Choroid plexus epithelial cell (primary cell): ENCODE data around the gene BLOC1S5.

Source experiments
- DNase-seq: peaks from one replicate; pipeline ENCODE4 v3.0.0-alpha.2; 2010; ENCODE audit warnings: low read depth
- H3K4me3 ChIP-seq: 2 replicates; pipeline ENCODE4 v1.5.1; 2011; ENCODE audit warnings: low read depth, mild to moderate bottlenecking, control low read depth, low read length, moderate library complexity
- CTCF ChIP-seq: conservative IDR thresholded peaks from 2 replicates; pipeline ENCODE4 v1.5.1; 2011; ENCODE audit warnings: low read depth, mild to moderate bottlenecking, control low read depth, inconsistent platforms, low read length, moderate library complexity

BLOC1S5 gene

GRCh38 chr6:7979831-7980230, 84.4 kb downstream of the BLOC1S5 start:
- no peak for DNase-seq
- no peak overlapping the region for H3K4me3 ChIP-seq
- no peak for TF ChIP-seq CTCF

GRCh38 chr6:7978736-7979135, 85.5 kb downstream of the BLOC1S5 start:
- DNase-seq, result no peak
- no peak overlapping the region for H3K4me3 ChIP-seq
- no peak for TF ChIP-seq CTCF

GRCh38 chr6:7976485-7977056, 87.6 kb downstream of the BLOC1S5 start:
- DNase-seq, result no peak
- H3K4me3 ChIP-seq, result no peak overlapping the region
- no peak for TF ChIP-seq CTCF

- TF ChIP-seq CTCF, result no peak
- peak; percentile 48 for DNase-seq
- H3K4me3 ChIP-seq, result no peak overlapping the region
Measured at GRCh38 chr6:7975764-7976146, 88.4 kb downstream of the BLOC1S5 start.

GRCh38 chr6:7974938-7975763, 89.0 kb downstream of the BLOC1S5 start:
- peak overlapping the region; percentile 28 for H3K4me3 ChIP-seq
- DNase-seq, result peak; percentile 90
- TF ChIP-seq CTCF, result no peak

GRCh38 chr6:7974565-7974937, 89.6 kb downstream of the BLOC1S5 start:
- DNase-seq, result no peak
- TF ChIP-seq CTCF, result no peak
- H3K4me3 ChIP-seq, result no peak overlapping the region

GRCh38 chr6:7973584-7973983, 90.6 kb downstream of the BLOC1S5 start:
- no peak for DNase-seq
- H3K4me3 ChIP-seq, result no peak overlapping the region
- no peak for TF ChIP-seq CTCF
